HepG2 (cell line): Measurements from ENCODE around the gene SPDL1. TPM values are rescaled to one million over a fixed set of nuclear protein-coding genes. Genes with fewer than 3 reads are reported as not detected.

Experiments used
- ATAC-seq: fragments of 200-7000 bp; cut with Tn5 transposase; 3 replicates; pipeline ENCODE4 v1.9.1; 2020; ENCODE audit warnings: mild to moderate bottlenecking, moderate library complexity
- BruUV-seq: library from RNA; stranded (reverse); fragments of 400-500 nt; replicated peaks from 2 replicates; lab custom pipeline; 2021; lab: Mats Ljungman, UMichigan
- CTCF ChIA-PET: fragments of 300-600 bp; formaldehyde crosslinking; extraction: SDS; loops from one replicate; lab custom pipeline; 2021; ENCODE audit warnings: low total read pairs, inconsistent platforms, low intra/inter-chr PET ratio; lab: Yijun Ruan, JAX
- POLR2A ChIA-PET: fragments of 350-600 bp; sonication (Branson Sonifier 250); formaldehyde crosslinking; loops from one replicate; lab custom pipeline; 2020; ENCODE audit warnings: antibody characterized with exemption, inconsistent platforms; lab: Yijun Ruan, JAX
- DNase-seq: peaks from one replicate; pipeline ENCODE4 v3.0.0-alpha.2; 2015; ENCODE audit warnings: low spot score
- FAIRE-seq: peaks from 3 replicates; lab custom pipeline; 2011; peaks lifted over from hg19 to GRCh38; lab: Jason Lieb, UNC
- H2AFZ ChIP-seq: one replicate; pipeline ENCODE4 v1.6.1; 2011; ENCODE audit warnings: low read length, inconsistent platforms
- H3K27ac ChIP-seq: fragments of 300-600 bp; 3 replicates; pipeline ENCODE4 v1.8.0; 2011; ENCODE audit warnings: mixed run types, mild to moderate bottlenecking, mixed read lengths, low read length, inconsistent platforms; ENCODE audit not compliant: insufficient read depth; ENCODE audit errors: extremely low read length
- H3K27me3 ChIP-seq, 2 experiments: fragments of 200-600 bp in 1 of 2; 2 replicates in 1 of 2; 3 replicates in 1 of 2; pipeline versions ENCODE4 v1.6.0 to v1.8.0; 2011; ENCODE audit warnings: low read length in 2 of 2, mild to moderate bottlenecking in 2 of 2, moderate library complexity in 2 of 2, inconsistent platforms in 1 of 2; ENCODE audit not compliant: insufficient read depth in 2 of 2, control insufficient read depth in 1 of 2
- H3K36me3 ChIP-seq, 2 experiments: fragments of 200-600 bp in 1 of 2; replicated peaks in 1 of 2; 2 replicates in 1 of 2; 3 replicates in 1 of 2; pipeline versions ENCODE4 v1.5.1 to v1.8.0; 2011; ENCODE audit warnings: low read length in 2 of 2, inconsistent platforms in 1 of 2; ENCODE audit not compliant: insufficient read depth in 2 of 2, control insufficient read depth in 1 of 2
- H3K4me1 ChIP-seq: 2 replicates; pipeline ENCODE4 v1.5.1; 2012; ENCODE audit warnings: low read length, inconsistent platforms; ENCODE audit not compliant: insufficient read depth
- H3K4me2 ChIP-seq: 2 replicates; pipeline ENCODE4 v1.6.0; 2011; ENCODE audit warnings: low read depth, low read length, inconsistent platforms
- H3K4me3 ChIP-seq, 3 experiments: fragments of 200-600 bp in 1 of 3; sonication (generic), shearing (Covaris generic) in 1 of 3; replicated peaks in 1 of 3; 2 replicates each; pipeline ENCODE4 v1.5.1; 2011 to 2016; ENCODE audit warnings: low read length in 3 of 3, inconsistent platforms in 2 of 3, low read depth in 2 of 3, mild to moderate bottlenecking in 2 of 3, control low read depth in 1 of 3, mixed read lengths in 1 of 3; ENCODE audit not compliant: insufficient read depth in 1 of 3
- H3K79me2 ChIP-seq: one replicate; pipeline ENCODE4 v1.6.1; 2011; ENCODE audit warnings: low read length, inconsistent platforms; ENCODE audit not compliant: insufficient read depth
- H3K9ac ChIP-seq: 2 replicates; pipeline ENCODE4 v1.6.0; 2011; ENCODE audit warnings: mild to moderate bottlenecking, low read depth, low read length, inconsistent platforms; ENCODE audit not compliant: insufficient read depth
- H3K9me3 ChIP-seq: 2 replicates; pipeline ENCODE4 v1.5.1; 2012; ENCODE audit warnings: mild to moderate bottlenecking, low read length
- H4K20me1 ChIP-seq: 2 replicates; pipeline ENCODE4 v1.6.0; 2011; ENCODE audit warnings: inconsistent platforms, mild to moderate bottlenecking, low read length, moderate library complexity; ENCODE audit not compliant: insufficient read depth
- HMGA1 ChIP-seq: sonication (generic); formaldehyde crosslinking; conservative IDR thresholded peaks from 2 replicates; pipeline ENCODE4 v1.4.0; 2020; ENCODE audit warnings: missing genetic modification reagents
- HOXA3 ChIP-seq: sonication (generic); formaldehyde crosslinking; IDR thresholded peaks from 2 replicates; pipeline ENCODE4 v1.5.0; 2020; ENCODE audit warnings: missing genetic modification reagents
- KLF13 ChIP-seq: sonication (generic); formaldehyde crosslinking; IDR thresholded peaks from 2 replicates; pipeline ENCODE4 v1.4.0; 2020; ENCODE audit warnings: mild to moderate bottlenecking, missing genetic modification reagents
- MAFF ChIP-seq: IDR thresholded peaks from 2 replicates; pipeline ENCODE4 v1.6.1; 2011; ENCODE audit warnings: low read depth, low read length, improper control_type of control experiment
- MAFK ChIP-seq, 2 experiments: IDR thresholded peaks in 1 of 2; conservative IDR thresholded peaks in 1 of 2; 2 replicates each; pipeline ENCODE4 v1.6.1; 2011; ENCODE audit warnings: improper control_type of control experiment in 2 of 2, low read length in 2 of 2
- ZNF331 ChIP-seq: sonication (generic); formaldehyde crosslinking; IDR thresholded peaks from 2 replicates; pipeline ENCODE4 v1.4.0; 2020; ENCODE audit warnings: missing genetic modification reagents
- ZNF510 ChIP-seq: sonication (generic); formaldehyde crosslinking; IDR thresholded peaks from 2 replicates; pipeline ENCODE4 v1.4.0; 2020; ENCODE audit warnings: low read depth, mild to moderate bottlenecking, missing genetic modification reagents
- ZNF792 ChIP-seq: IDR thresholded peaks from 2 replicates; pipeline ENCODE4 v1.6.1; 2016
- WGBS: methylation state at CpG from one replicate; pipeline ENCODE4 v1.1.6; 2017; ENCODE audit warnings: low lambda C conversion rate; 5-methylcytosine and 5-hydroxymethylcytosine counted together
- in situ Hi-C: cut with HindIII; loops from 2 replicates; pipeline ENCODE4 v1.10.0; 2017; ENCODE audit warnings: low pct_unique_long_range_greater_than_20kb; ENCODE audit not compliant: extremely low pct_ligation_motif_present
- intact Hi-C: fragments of 100-400 bp; cut with micrococcal nuclease; formaldehyde crosslinking; loops from one replicate; pipeline ENCODE4 v1.10.0; 2022; ENCODE audit not compliant: unreplicated experiment
- polyA plus RNA-seq, 8 experiments: library from polyadenylated mRNA; depleted of rRNA in 3 of 8; stranded (reverse) in 7 of 8; unstranded in 1 of 8; fragments of >200 nt; fragmentation: Illumina TruSeq in 4 of 8; extraction: Trizol in 4 of 8; gene quantifications; 2 replicates each; pipeline versions ENCODE4 v1.2.1 to v1.2.3, GENCODE V29; 2011 to 2016; ENCODE audit warnings: low read depth in 4 of 8, missing spikeins in 1 of 8, mixed read lengths in 1 of 8; ENCODE audit not compliant: insufficient read depth in 1 of 8
- total RNA-seq, 5 experiments: library from RNA; depleted of rRNA; stranded (reverse); fragments of >200 nt; fragmentation: Illumina TruSeq; extraction: Trizol; gene quantifications; 2 replicates each; pipeline ENCODE4 v1.2.3, GENCODE V29; 2016; ENCODE audit warnings: low read depth in 1 of 5
- TF ChIP-seq, protein P1 (sequence below): sonication (generic); formaldehyde crosslinking; IDR thresholded peaks from 2 replicates; pipeline ENCODE4 v1.8.1; 2022; ENCODE audit warnings: low read depth, mild to moderate bottlenecking, missing genetic modification reagents
- TF ChIP-seq, protein P2 (sequence below): IDR thresholded peaks from 2 replicates; pipeline ENCODE4 v1.6.1; 2018; ENCODE audit warnings: missing genetic modification reagents, mild to moderate bottlenecking, missing compliant biosample characterization

Gene SPDL1
- total and polyA plus RNA-seq, 2 of the 13 experiments (the other 11 are each of a cell fraction or from before 2014, with no cell fraction given) = 10.9 to 36.6 TPM

DNA sequence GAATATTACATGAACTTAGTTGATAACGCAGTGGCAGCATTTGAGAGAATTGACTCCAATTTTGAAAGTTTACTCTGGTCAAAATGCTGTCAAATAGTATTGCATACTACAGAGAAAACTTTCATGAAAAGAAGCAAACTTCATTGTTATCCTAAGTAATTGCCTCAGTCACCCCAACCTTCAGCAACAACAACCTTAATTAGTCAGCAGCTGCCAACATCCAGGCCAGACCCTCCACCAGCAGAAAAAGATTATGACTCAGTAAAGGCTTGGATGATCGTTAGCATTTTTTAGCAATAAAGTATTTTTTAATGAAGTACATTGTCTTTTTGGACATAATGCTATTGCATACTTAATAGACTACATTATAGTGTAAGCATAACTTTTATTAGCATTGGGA lies 40.8 kb upstream of the SPDL1 start:
- TF ChIP-seq, protein P1, sequence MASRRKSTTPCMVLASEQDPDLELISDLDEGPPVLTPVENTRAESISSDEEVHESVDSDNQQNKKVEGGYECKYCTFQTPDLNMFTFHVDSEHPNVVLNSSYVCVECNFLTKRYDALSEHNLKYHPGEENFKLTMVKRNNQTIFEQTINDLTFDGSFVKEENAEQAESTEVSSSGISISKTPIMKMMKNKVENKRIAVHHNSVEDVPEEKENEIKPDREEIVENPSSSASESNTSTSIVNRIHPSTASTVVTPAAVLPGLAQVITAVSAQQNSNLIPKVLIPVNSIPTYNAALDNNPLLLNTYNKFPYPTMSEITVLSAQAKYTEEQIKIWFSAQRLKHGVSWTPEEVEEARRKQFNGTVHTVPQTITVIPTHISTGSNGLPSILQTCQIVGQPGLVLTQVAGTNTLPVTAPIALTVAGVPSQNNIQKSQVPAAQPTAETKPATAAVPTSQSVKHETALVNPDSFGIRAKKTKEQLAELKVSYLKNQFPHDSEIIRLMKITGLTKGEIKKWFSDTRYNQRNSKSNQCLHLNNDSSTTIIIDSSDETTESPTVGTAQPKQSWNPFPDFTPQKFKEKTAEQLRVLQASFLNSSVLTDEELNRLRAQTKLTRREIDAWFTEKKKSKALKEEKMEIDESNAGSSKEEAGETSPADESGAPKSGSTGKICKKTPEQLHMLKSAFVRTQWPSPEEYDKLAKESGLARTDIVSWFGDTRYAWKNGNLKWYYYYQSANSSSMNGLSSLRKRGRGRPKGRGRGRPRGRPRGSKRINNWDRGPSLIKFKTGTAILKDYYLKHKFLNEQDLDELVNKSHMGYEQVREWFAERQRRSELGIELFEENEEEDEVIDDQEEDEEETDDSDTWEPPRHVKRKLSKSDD (CRISPR knock-in tag) = no peak
- TF ChIP-seq ZNF510 = no peak
- H3K9ac ChIP-seq = no peak overlapping the region
- no TSS peak for BruUV-seq
- no peak for ATAC-seq
- WGBS = 29% methylated on average over 2 of the region's 2 CpGs
- H3K27me3 ChIP-seq = no peaks in the 10 kb centered on the region
- H3K36me3 ChIP-seq = no peaks in the 10 kb centered on the region
- H3K4me1 ChIP-seq = no peaks in the 10 kb centered on the region
- FAIRE-seq = no peak
- no peaks in the 10 kb centered on the region for H3K79me2 ChIP-seq
- ChIA-PET POLR2A (no interaction called here), CTCF (no interaction called here)
- no peak overlapping the region for H2AFZ ChIP-seq
- intact Hi-C loops (no loop called here), in situ Hi-C loops (no loop called here)
- H3K27ac ChIP-seq = no peak overlapping the region
- H3K4me2 ChIP-seq = no peak overlapping the region
- no peaks in the 10 kb centered on the region for H3K9me3 ChIP-seq
- no peak overlapping the region for H3K4me3 ChIP-seq
- no peak for DNase-seq
- H4K20me1 ChIP-seq = no peaks in the 10 kb centered on the region

DNA sequence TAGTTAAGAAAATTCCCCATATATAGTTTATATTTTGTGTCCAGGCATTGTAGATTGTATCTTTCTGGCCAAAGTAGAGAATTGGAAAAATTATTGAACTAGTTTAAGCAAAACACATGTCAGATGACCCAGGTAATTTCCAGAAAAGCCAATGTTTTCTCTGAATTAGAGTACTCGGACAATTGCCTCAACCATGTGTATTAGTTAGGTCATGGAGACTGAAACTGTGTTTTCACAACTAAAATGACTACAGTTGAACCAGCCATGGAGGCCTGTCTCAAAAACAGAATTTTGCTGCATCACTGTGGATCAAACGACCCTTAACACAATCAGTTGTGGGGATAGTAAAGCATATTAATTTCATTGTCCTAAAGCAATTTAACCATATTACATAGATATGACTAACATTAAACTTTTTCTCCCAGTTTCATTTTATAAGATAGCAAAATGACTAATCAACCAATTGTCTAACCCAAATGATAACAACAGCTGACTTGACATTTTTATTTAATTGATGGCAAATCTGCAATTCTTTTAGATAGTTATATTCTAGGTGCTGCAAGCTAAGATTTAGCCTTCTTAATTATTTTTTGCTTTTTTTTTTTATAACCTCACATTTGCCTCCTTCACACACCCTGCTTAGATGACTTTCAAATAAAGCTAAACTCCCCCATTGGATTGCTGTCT lies 39.2 kb upstream of the SPDL1 start:
- no peak for DNase-seq
- ATAC-seq = no peak
- Histone ChIP-seq H3K9ac (no peak overlapping the region), H2AFZ (no peak overlapping the region), H4K20me1 (no peaks in the 10 kb centered on the region), H3K4me1 (no peaks in the 10 kb centered on the region), H3K79me2 (no peaks in the 10 kb centered on the region), H3K4me3 (no peak overlapping the region), H3K36me3 (no peaks in the 10 kb centered on the region), H3K27ac (no peak overlapping the region), H3K9me3 (no peaks in the 10 kb centered on the region), H3K27me3 (no peaks in the 10 kb centered on the region), H3K4me2 (no peak overlapping the region)
- intact Hi-C loops = no loop called here
- POLR2A ChIA-PET = no interaction called here
- BruUV-seq = no TSS peak
- 0% methylated on average over 2 of the region's 2 CpGs for WGBS
- TF ChIP-seq KLF13 (CRISPR knock-in tag) (no peak), MAFF (peak; percentile 68; the same call in 1 of the 2 replicates), MAFK (conservative IDR thresholded peaks at IDR 0.05 in 1 of 2, IDR thresholded peaks at IDR 0.05 in 1 of 2; ENCODE audit: low read length in 2 of 2) (peak; percentile 23 to 76; a peak in 3 of 4 replicates), HOXA3 (CRISPR knock-in tag) (no peak), HMGA1 (CRISPR knock-in tag) (no peak), ZNF792 (no peak), ZNF331 (no peak)
- TF ChIP-seq, protein P2, sequence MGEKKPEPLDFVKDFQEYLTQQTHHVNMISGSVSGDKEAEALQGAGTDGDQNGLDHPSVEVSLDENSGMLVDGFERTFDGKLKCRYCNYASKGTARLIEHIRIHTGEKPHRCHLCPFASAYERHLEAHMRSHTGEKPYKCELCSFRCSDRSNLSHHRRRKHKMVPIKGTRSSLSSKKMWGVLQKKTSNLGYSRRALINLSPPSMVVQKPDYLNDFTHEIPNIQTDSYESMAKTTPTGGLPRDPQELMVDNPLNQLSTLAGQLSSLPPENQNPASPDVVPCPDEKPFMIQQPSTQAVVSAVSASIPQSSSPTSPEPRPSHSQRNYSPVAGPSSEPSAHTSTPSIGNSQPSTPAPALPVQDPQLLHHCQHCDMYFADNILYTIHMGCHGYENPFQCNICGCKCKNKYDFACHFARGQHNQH (CRISPR knock-in tag) = no peak
- FAIRE-seq = no peak
- in situ Hi-C loops = no loop called here
- CTCF ChIA-PET = no interaction called here
